ENCODE data around the gene EDEM1.

EDEM1 gene

GRCh38 chr3:5153074-5153473 lies 34.4 kb upstream of the EDEM1 start:
- no peak for DNase-seq (ENCODE audit: low read depth)
- Histone ChIP-seq H3K27me3 (replicated peaks; ENCODE audit: control insufficient read depth, insufficient read depth, low read length) (no peaks in the 10 kb centered on the region), H3K36me3 (ENCODE audit: control insufficient read depth, insufficient read depth, low read length, severe bottlenecking) (no peaks in the 10 kb centered on the region), H3K9ac (ENCODE audit: low read length) (no peak overlapping the region), H3K4me1 (ENCODE audit: control insufficient read depth, insufficient read depth, low read length) (peaks cover 10% of the 10 kb centered on the region), H3K9me3 (ENCODE audit: control insufficient read depth, low read length) (no peaks in the 10 kb centered on the region), H3K4me3 (ENCODE audit: low read length) (no peak overlapping the region)

- no peaks in the 10 kb centered on the region for H3K36me3 ChIP-seq (ENCODE audit: control insufficient read depth, insufficient read depth, low read length, severe bottlenecking)
- no peaks in the 10 kb centered on the region for H3K27me3 ChIP-seq (replicated peaks; ENCODE audit: control insufficient read depth, insufficient read depth, low read length)
- H3K4me3 ChIP-seq (ENCODE audit: low read length), result no peak overlapping the region
- H3K4me1 ChIP-seq (ENCODE audit: control insufficient read depth, insufficient read depth, low read length), result peaks cover 6% of the 10 kb centered on the region
- DNase-seq (ENCODE audit: low read depth), result no peak
- no peaks in the 10 kb centered on the region for H3K9me3 ChIP-seq (ENCODE audit: control insufficient read depth, low read length)
- no peak overlapping the region for H3K9ac ChIP-seq (ENCODE audit: low read length)
Observed at GRCh38 chr3:5155241-5155640, 32.3 kb upstream of the EDEM1 start.

GRCh38 chr3:5160321-5160720 lies 27.2 kb upstream of the EDEM1 start:
- no peak for DNase-seq (ENCODE audit: low read depth)
- no peak overlapping the region for H3K4me3 ChIP-seq (ENCODE audit: low read length)
- H3K9ac ChIP-seq (ENCODE audit: low read length), result no peak overlapping the region
- H3K27me3 ChIP-seq (replicated peaks; ENCODE audit: control insufficient read depth, insufficient read depth, low read length), result no peaks in the 10 kb centered on the region
- H3K36me3 ChIP-seq (ENCODE audit: control insufficient read depth, insufficient read depth, low read length, severe bottlenecking), result no peaks in the 10 kb centered on the region
- H3K4me1 ChIP-seq (ENCODE audit: control insufficient read depth, insufficient read depth, low read length), result peaks cover 23% of the 10 kb centered on the region
- no peaks in the 10 kb centered on the region for H3K9me3 ChIP-seq (ENCODE audit: control insufficient read depth, low read length)

GRCh38 chr3:5160940-5161858 lies 26.3 kb upstream of the EDEM1 start:
- H3K9ac ChIP-seq (ENCODE audit: low read length), result no peak overlapping the region

GRCh38 chr3:5162102-5162501 lies 25.4 kb upstream of the EDEM1 start:
- no peak overlapping the region for H3K4me3 ChIP-seq (ENCODE audit: low read length)
- DNase-seq (ENCODE audit: low read depth), result peak; percentile 68
- H3K9me3 ChIP-seq (ENCODE audit: control insufficient read depth, low read length), result no peaks in the 10 kb centered on the region
- H3K27me3 ChIP-seq (replicated peaks; ENCODE audit: control insufficient read depth, insufficient read depth, low read length), result no peaks in the 10 kb centered on the region
- peaks cover 17% of the 10 kb centered on the region for H3K4me1 ChIP-seq (ENCODE audit: control insufficient read depth, insufficient read depth, low read length)
- no peak overlapping the region for H3K9ac ChIP-seq (ENCODE audit: low read length)
- H3K36me3 ChIP-seq (ENCODE audit: control insufficient read depth, insufficient read depth, low read length, severe bottlenecking), result no peaks in the 10 kb centered on the region

More at GRCh38 chr3:5160940-5161858, 26.3 kb upstream of the EDEM1 start:
- Histone ChIP-seq H3K4me3 (ENCODE audit: low read length) (no peak overlapping the region), H3K27me3 (replicated peaks; ENCODE audit: control insufficient read depth, insufficient read depth, low read length) (no peaks in the 10 kb centered on the region), H3K36me3 (ENCODE audit: control insufficient read depth, insufficient read depth, low read length, severe bottlenecking) (no peaks in the 10 kb centered on the region), H3K4me1 (ENCODE audit: control insufficient read depth, insufficient read depth, low read length) (peaks cover 23% of the 10 kb centered on the region), H3K9me3 (ENCODE audit: control insufficient read depth, low read length) (no peaks in the 10 kb centered on the region)
- peak; percentile 49 for DNase-seq (ENCODE audit: low read depth)

- Histone ChIP-seq H3K4me3 (ENCODE audit: low read length) (no peak overlapping the region), H3K9me3 (ENCODE audit: control insufficient read depth, low read length) (no peaks in the 10 kb centered on the region), H3K36me3 (ENCODE audit: control insufficient read depth, insufficient read depth, low read length, severe bottlenecking) (no peaks in the 10 kb centered on the region), H3K9ac (ENCODE audit: low read length) (no peak overlapping the region), H3K4me1 (ENCODE audit: control insufficient read depth, insufficient read depth, low read length) (peaks cover 17% of the 10 kb centered on the region), H3K27me3 (replicated peaks; ENCODE audit: control insufficient read depth, insufficient read depth, low read length) (no peaks in the 10 kb centered on the region)
- peak; percentile 56 for DNase-seq (ENCODE audit: low read depth)
Observed at GRCh38 chr3:5165698-5166097, 21.8 kb upstream of the EDEM1 start.

- Histone ChIP-seq H3K9me3 (ENCODE audit: control insufficient read depth, low read length) (no peaks in the 10 kb centered on the region), H3K9ac (ENCODE audit: low read length) (no peak overlapping the region), H3K4me1 (ENCODE audit: control insufficient read depth, insufficient read depth, low read length) (peaks cover 8% of the 10 kb centered on the region), H3K36me3 (ENCODE audit: control insufficient read depth, insufficient read depth, low read length, severe bottlenecking) (peaks cover 9% of the 10 kb centered on the region), H3K27me3 (replicated peaks; ENCODE audit: control insufficient read depth, insufficient read depth, low read length) (no peaks in the 10 kb centered on the region), H3K4me3 (ENCODE audit: low read length) (no peak overlapping the region)
- no peak for DNase-seq (ENCODE audit: low read depth)
Observed at GRCh38 chr3:5166846-5167245, 20.7 kb upstream of the EDEM1 start.

GRCh38 chr3:5168110-5168509 lies 19.4 kb upstream of the EDEM1 start:
- Histone ChIP-seq H3K36me3 (ENCODE audit: control insufficient read depth, insufficient read depth, low read length, severe bottlenecking) (peaks cover 22% of the 10 kb centered on the region), H3K9me3 (ENCODE audit: control insufficient read depth, low read length) (no peaks in the 10 kb centered on the region), H3K27me3 (replicated peaks; ENCODE audit: control insufficient read depth, insufficient read depth, low read length) (no peaks in the 10 kb centered on the region), H3K4me3 (ENCODE audit: low read length) (no peak overlapping the region), H3K4me1 (ENCODE audit: control insufficient read depth, insufficient read depth, low read length) (no peaks in the 10 kb centered on the region), H3K9ac (ENCODE audit: low read length) (no peak overlapping the region)
- DNase-seq (ENCODE audit: low read depth), result no peak

GRCh38 chr3:5169807-5170206 lies 17.7 kb upstream of the EDEM1 start:
- H3K4me1 ChIP-seq (ENCODE audit: control insufficient read depth, insufficient read depth, low read length), result no peaks in the 10 kb centered on the region
- peaks cover 35% of the 10 kb centered on the region for H3K36me3 ChIP-seq (ENCODE audit: control insufficient read depth, insufficient read depth, low read length, severe bottlenecking)
- H3K27me3 ChIP-seq (replicated peaks; ENCODE audit: control insufficient read depth, insufficient read depth, low read length), result no peaks in the 10 kb centered on the region
- no peaks in the 10 kb centered on the region for H3K9me3 ChIP-seq (ENCODE audit: control insufficient read depth, low read length)
- no peak overlapping the region for H3K4me3 ChIP-seq (ENCODE audit: low read length)
- no peak for DNase-seq (ENCODE audit: low read depth)
- no peak overlapping the region for H3K9ac ChIP-seq (ENCODE audit: low read length)

GRCh38 chr3:5170975-5171374 lies 16.5 kb upstream of the EDEM1 start:
- DNase-seq (ENCODE audit: low read depth), result no peak
- no peaks in the 10 kb centered on the region for H3K4me1 ChIP-seq (ENCODE audit: control insufficient read depth, insufficient read depth, low read length)
- H3K36me3 ChIP-seq (ENCODE audit: control insufficient read depth, insufficient read depth, low read length, severe bottlenecking), result peaks cover 47% of the 10 kb centered on the region
- H3K27me3 ChIP-seq (replicated peaks; ENCODE audit: control insufficient read depth, insufficient read depth, low read length), result no peaks in the 10 kb centered on the region
- H3K9ac ChIP-seq (ENCODE audit: low read length), result no peak overlapping the region
- no peak overlapping the region for H3K4me3 ChIP-seq (ENCODE audit: low read length)
- H3K9me3 ChIP-seq (ENCODE audit: control insufficient read depth, low read length), result no peaks in the 10 kb centered on the region

- peaks cover 57% of the 10 kb centered on the region for H3K36me3 ChIP-seq (ENCODE audit: control insufficient read depth, insufficient read depth, low read length, severe bottlenecking)
Observed at GRCh38 chr3:5172018-5172417, 15.5 kb upstream of the EDEM1 start.

More at GRCh38 chr3:5172018-5172417, 15.5 kb upstream of the EDEM1 start:
- Histone ChIP-seq H3K9me3 (ENCODE audit: control insufficient read depth, low read length) (no peaks in the 10 kb centered on the region), H3K9ac (ENCODE audit: low read length) (no peak overlapping the region), H3K27me3 (replicated peaks; ENCODE audit: control insufficient read depth, insufficient read depth, low read length) (no peaks in the 10 kb centered on the region), H3K4me1 (ENCODE audit: control insufficient read depth, insufficient read depth, low read length) (no peaks in the 10 kb centered on the region), H3K4me3 (ENCODE audit: low read length) (no peak overlapping the region)
- no peak for DNase-seq (ENCODE audit: low read depth)
